HG02759 (cell line): ENCODE results near the gene UNC13D.
"Not testable (repeated sequence)": the region's sequence is repeated elsewhere in the genome, so short reads cannot be mapped to it uniquely, and the experiment has no call there.

Experiments used
- ATAC-seq: cut with Tn5 transposase; IDR thresholded peaks from one replicate; pipeline ENCODE4 v1.9.1; 2021; ENCODE audit warnings: mild to moderate bottlenecking, moderate library complexity; ENCODE audit not compliant: unreplicated experiment

The UNC13D gene

GRCh38 chr17:75843577-75844529 lies at the start of gene UNC13D:
Gene UNC13D, minus strand, starts transcription at chr17:75844404. Its CDS starts 67 bp downstream, at chr17:75844337.
- no peak for ATAC-seq

- ATAC-seq: no peak
These were observed 49.3 kb upstream of the UNC13D start for GRCh38 chr17:75893305-75894048.

GRCh38 chr17:75892556-75893224 lies 48.5 kb upstream of the UNC13D start:
- no peak for ATAC-seq

GRCh38 chr17:75891605-75892555 lies 47.7 kb upstream of the UNC13D start:
- ATAC-seq: no peak

- ATAC-seq: no peak
These were observed 46.9 kb upstream of the UNC13D start for GRCh38 chr17:75891022-75891604.

- no peak for ATAC-seq
These were observed 45.2 kb upstream of the UNC13D start for GRCh38 chr17:75889454-75889853.

GRCh38 chr17:75888484-75888883 lies 44.3 kb upstream of the UNC13D start:
- no peak for ATAC-seq

GRCh38 chr17:75885860-75886259 lies 41.7 kb upstream of the UNC13D start:
- not testable (repeated sequence) for ATAC-seq

GRCh38 chr17:75885431-75885830 lies 41.2 kb upstream of the UNC13D start:
- no peak for ATAC-seq

GRCh38 chr17:75881678-75882454 lies 37.7 kb upstream of the UNC13D start:
- ATAC-seq: no peak

- ATAC-seq: no peak
These were observed 36.1 kb upstream of the UNC13D start for GRCh38 chr17:75880266-75880665.

GRCh38 chr17:75878174-75878998 lies 34.2 kb upstream of the UNC13D start, which contains the start of gene TRIM47:
Gene TRIM47, minus strand, starts transcription at chr17:75878581. Its CDS starts 33 bp downstream, at chr17:75878548.
- no peak for ATAC-seq

GRCh38 chr17:75877752-75878173 lies 33.6 kb upstream of the UNC13D start:
- no peak for ATAC-seq

GRCh38 chr17:75876938-75877751 lies 32.9 kb upstream of the UNC13D start:
- ATAC-seq: no peak

GRCh38 chr17:75876190-75876937 lies 32.2 kb upstream of the UNC13D start:
- ATAC-seq: no peak

- ATAC-seq: no peak
These were observed 31.7 kb upstream of the UNC13D start for GRCh38 chr17:75875940-75876189.
